Measurements from ENCODE around the gene AMER2. TPM values are rescaled to one million over a fixed set of nuclear protein-coding genes. Genes with fewer than 3 reads are reported as not detected.

The AMER2 gene
- total RNA-seq, 4 donors from 2014 or later = 0.09 to 2.4 TPM; not detected in 2

- no peaks in the 10 kb centered on the region for H3K9me3 ChIP-seq
- peak in 1 of 2 donors; percentile 37 for DNase-seq
- H3K4me3 ChIP-seq = no peak overlapping the region
- intact Hi-C loops (cut with DNase I; ENCODE audit: low total_unique reads) = no loop called here
- H3K36me3 ChIP-seq = no peaks in the 10 kb centered on the region
- no peak overlapping the region for H3K27ac ChIP-seq
- no peak for TF ChIP-seq POLR2A (IDR thresholded peaks at IDR 0.05)
- TF ChIP-seq, protein P1, sequence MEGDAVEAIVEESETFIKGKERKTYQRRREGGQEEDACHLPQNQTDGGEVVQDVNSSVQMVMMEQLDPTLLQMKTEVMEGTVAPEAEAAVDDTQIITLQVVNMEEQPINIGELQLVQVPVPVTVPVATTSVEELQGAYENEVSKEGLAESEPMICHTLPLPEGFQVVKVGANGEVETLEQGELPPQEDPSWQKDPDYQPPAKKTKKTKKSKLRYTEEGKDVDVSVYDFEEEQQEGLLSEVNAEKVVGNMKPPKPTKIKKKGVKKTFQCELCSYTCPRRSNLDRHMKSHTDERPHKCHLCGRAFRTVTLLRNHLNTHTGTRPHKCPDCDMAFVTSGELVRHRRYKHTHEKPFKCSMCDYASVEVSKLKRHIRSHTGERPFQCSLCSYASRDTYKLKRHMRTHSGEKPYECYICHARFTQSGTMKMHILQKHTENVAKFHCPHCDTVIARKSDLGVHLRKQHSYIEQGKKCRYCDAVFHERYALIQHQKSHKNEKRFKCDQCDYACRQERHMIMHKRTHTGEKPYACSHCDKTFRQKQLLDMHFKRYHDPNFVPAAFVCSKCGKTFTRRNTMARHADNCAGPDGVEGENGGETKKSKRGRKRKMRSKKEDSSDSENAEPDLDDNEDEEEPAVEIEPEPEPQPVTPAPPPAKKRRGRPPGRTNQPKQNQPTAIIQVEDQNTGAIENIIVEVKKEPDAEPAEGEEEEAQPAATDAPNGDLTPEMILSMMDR (IDR thresholded peaks at IDR 0.05) = no peak
- no peaks in the 10 kb centered on the region for H3K27me3 ChIP-seq
- H3K4me1 ChIP-seq = no peaks in the 10 kb centered on the region
These were observed 42.6 kb upstream of the AMER2 start for GRCh38 chr13:25214491-25215252.

DNA sequence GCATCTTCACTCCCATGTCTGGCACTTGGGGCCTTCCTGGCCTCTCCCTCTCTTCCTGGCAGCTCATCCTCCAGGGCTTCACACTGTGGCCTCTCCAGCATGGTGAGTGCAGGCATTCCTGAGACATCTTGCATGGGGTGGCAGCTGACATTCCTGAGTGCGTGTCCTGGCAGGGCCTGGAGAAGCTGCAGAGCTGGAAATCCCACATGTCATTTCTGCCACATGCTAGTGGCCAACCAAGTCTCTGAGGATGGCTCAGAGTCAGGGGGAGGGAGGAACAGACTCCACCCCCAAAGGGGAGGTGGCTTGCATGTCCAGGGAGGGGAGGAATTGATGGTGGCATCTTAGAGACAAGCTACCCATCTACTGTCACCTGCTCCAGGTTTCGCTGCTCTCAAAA, 41.6 kb upstream of the AMER2 start:
- Histone ChIP-seq H3K36me3 (no peaks in the 10 kb centered on the region), H3K9me3 (no peaks in the 10 kb centered on the region), H3K27me3 (no peaks in the 10 kb centered on the region), H3K4me1 (no peaks in the 10 kb centered on the region), H3K27ac (no peak overlapping the region), H3K4me3 (no peak overlapping the region)
- DNase-seq = no peak
- no peak for TF ChIP-seq POLR2A (IDR thresholded peaks at IDR 0.05)
- TF ChIP-seq, protein P1 (IDR thresholded peaks at IDR 0.05) = no peak
- intact Hi-C loops (cut with DNase I; ENCODE audit: low total_unique reads) = no loop called here

- H3K9me3 ChIP-seq = no peaks in the 10 kb centered on the region
- H3K27me3 ChIP-seq = no peaks in the 10 kb centered on the region
- no peak for DNase-seq
- intact Hi-C loops (cut with DNase I; ENCODE audit: low total_unique reads) = no loop called here
- H3K36me3 ChIP-seq = no peaks in the 10 kb centered on the region
- TF ChIP-seq POLR2A (IDR thresholded peaks at IDR 0.05) = no peak
- TF ChIP-seq, protein P1 (IDR thresholded peaks at IDR 0.05) = no peak
- no peaks in the 10 kb centered on the region for H3K4me1 ChIP-seq
- no peak overlapping the region for H3K27ac ChIP-seq
- no peak overlapping the region for H3K4me3 ChIP-seq
These were observed 38.9 kb upstream of the AMER2 start for GRCh38 chr13:25210842-25211569.

GRCh38 chr13:25207291-25207810, 35.3 kb upstream of the AMER2 start:
- no peak overlapping the region for H3K4me3 ChIP-seq
- DNase-seq = no peak
- no peaks in the 10 kb centered on the region for H3K4me1 ChIP-seq
- H3K27ac ChIP-seq = no peak overlapping the region
- intact Hi-C loops (cut with DNase I; ENCODE audit: low total_unique reads) = no loop called here
- TF ChIP-seq, protein P1 (IDR thresholded peaks at IDR 0.05) = no peak
- no peak for TF ChIP-seq POLR2A (IDR thresholded peaks at IDR 0.05)
- no peaks in the 10 kb centered on the region for H3K9me3 ChIP-seq
- no peaks in the 10 kb centered on the region for H3K27me3 ChIP-seq
- H3K36me3 ChIP-seq = no peaks in the 10 kb centered on the region

DNA sequence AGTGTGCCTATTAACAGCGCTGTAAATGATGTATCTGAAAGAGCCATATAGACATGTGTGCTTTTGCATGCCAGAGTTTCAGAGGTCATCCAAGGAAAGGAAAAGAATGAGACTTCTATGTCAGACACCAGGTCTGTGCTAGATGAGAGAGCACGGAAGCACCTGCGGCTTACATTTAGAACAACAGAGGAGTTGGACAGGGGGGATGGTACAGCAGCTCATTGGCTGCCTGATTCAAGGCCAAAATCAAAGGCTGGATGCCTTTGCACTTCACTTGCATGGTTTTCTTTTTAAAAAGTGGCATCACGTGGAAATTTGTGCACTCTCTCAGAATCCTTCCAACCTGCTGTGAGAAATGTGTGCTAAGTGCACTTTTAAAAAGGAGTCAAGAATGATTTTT, 32.8 kb upstream of the AMER2 start:
- H3K4me3 ChIP-seq = no peak overlapping the region
- DNase-seq = no peak
- H3K27me3 ChIP-seq = no peaks in the 10 kb centered on the region
- H3K36me3 ChIP-seq = no peaks in the 10 kb centered on the region
- no peaks in the 10 kb centered on the region for H3K4me1 ChIP-seq
- TF ChIP-seq, protein P1 (IDR thresholded peaks at IDR 0.05) = no peak
- no peak for TF ChIP-seq POLR2A (IDR thresholded peaks at IDR 0.05)
- no peaks in the 10 kb centered on the region for H3K9me3 ChIP-seq
- intact Hi-C loops (cut with DNase I; ENCODE audit: low total_unique reads) = no loop called here
- no peak overlapping the region for H3K27ac ChIP-seq
